Heart left ventricle (tissue), 16 donors: ENCODE measurements around the gene MEGF11. TPM values are rescaled to one million over a fixed set of nuclear protein-coding genes. Genes with fewer than 3 reads are reported as not detected.

Source experiments
- ATAC-seq, 4 donors: fragments of 200-7000 bp; cut with Tn5 transposase; one replicate each; pipeline ENCODE4 v1.9.1; 2020 to 2022; ENCODE audit warnings: moderate library complexity in 4 of 4, mild to moderate bottlenecking in 3 of 4, moderate number of reproducible peaks in 1 of 4
- DNase-seq, 5 donors: peaks; one replicate each; pipeline ENCODE4 v3.0.0-alpha.2; 2020
- H3K27ac ChIP-seq, 12 donors: fragments of 200-600 bp; sonication (generic) in 4 of 12; one replicate each; pipeline versions ENCODE4 v1.5.0 to v1.8.0; 2016 to 2022; ENCODE audit warnings: mild to moderate bottlenecking in 2 of 12
- H3K27me3 ChIP-seq, 9 donors: fragments of 200-600 bp; sonication (generic) in 2 of 9; one replicate each; pipeline versions ENCODE4 v1.5.1 to v1.8.0; 2016 to 2022; ENCODE audit warnings: mild to moderate bottlenecking in 3 of 9
- H3K36me3 ChIP-seq, 9 donors: fragments of 200-600 bp; sonication (generic) in 2 of 9; one replicate each; pipeline versions ENCODE4 v1.5.0 to v1.8.0; 2018 to 2022; ENCODE audit warnings: mild to moderate bottlenecking in 2 of 9
- H3K4me1 ChIP-seq, 12 donors: fragments of 200-600 bp; sonication (generic) in 4 of 12; one replicate each; pipeline versions ENCODE4 v1.5.0 to v1.8.0; 2016 to 2022; ENCODE audit warnings: mild to moderate bottlenecking in 3 of 12
- H3K4me3 ChIP-seq, 12 donors: fragments of 200-600 bp; sonication (generic) in 4 of 12; one replicate each; pipeline versions ENCODE4 v1.5.0 to v1.8.0; 2017 to 2022; ENCODE audit warnings: mild to moderate bottlenecking in 9 of 12, moderate library complexity in 4 of 12
- H3K9me3 ChIP-seq, 12 donors: fragments of 200-600 bp; sonication (generic) in 4 of 12; one replicate each; pipeline versions ENCODE4 v1.5.0 to v1.8.0; 2016 to 2022; ENCODE audit warnings: mild to moderate bottlenecking in 1 of 12
- CTCF ChIP-seq, 12 donors: fragments of 200-600 bp; sonication (generic) in 4 of 12; IDR thresholded peaks; one replicate each; pipeline versions ENCODE4 v1.5.0 to v1.8.0; 2018 to 2022; ENCODE audit warnings: antibody characterized with exemption in 12 of 12, mild to moderate bottlenecking in 5 of 12
- POLR2A ChIP-seq, 2 donors: fragments of 450-650 bp; IDR thresholded peaks; one replicate each; pipeline ENCODE4 v1.6.1; 2017; ENCODE audit warnings: antibody characterized with exemption in 2 of 2, mild to moderate bottlenecking in 2 of 2, moderate library complexity in 2 of 2
- WGBS, 4 donors: extraction: QIAGEN DNeasy Blood & Tissue Kit in 2 of 4; methylation state at CpG; one replicate each; pipeline versions ENCODE4 v1.1.5 to v1.1.7; 2013 to 2018; 5-methylcytosine and 5-hydroxymethylcytosine counted together
- intact Hi-C, 10 donors: fragments of 100-400 bp; cut with DNase I; formaldehyde crosslinking; loops; one replicate each; pipeline versions ENCODE4 v1.11.1 to v1.14.2; 2022
- polyA plus RNA-seq, 2 donors: library from polyadenylated mRNA; stranded (reverse); fragments of 200-250 nt; gene quantifications; one replicate each; pipeline ENCODE4 v1.2.3, GENCODE V29; 2013
- total RNA-seq, 9 donors: library from RNA; depleted of rRNA in 2 of 9; stranded (reverse); fragments of >200 nt in 2 of 9; fragmentation: NEBNext Ultra II Directional in 3 of 9; extraction: Animal tissue kit (Norgen Biotek cat#: 25700) in 3 of 9; gene quantifications; one replicate each; pipeline versions ENCODE4 v1.1.0 to v1.2.4, GENCODE V29; 2016 to 2023
- donor health status: ischemic (EF 13 %, LVEDD 7.1; RV severe dilation, severe dysfunction).
- donor health status: healthy with polysubstance abuse.
- donor health status: DM: no; HTN: yes; CAD: no.
- donor health status: DM: no; HTN: no; CAD: no.
- donor health status: ischemic (EF 25% LVEDD 6.9; RV normal size, moderate dysfunction).
- donor health status: ischemic (EF 25% LVEDD 5.7; RV mildly dilated, moderate dysfunction).
- donor health status: healthy.
- donor health status: DM: yes; HTN: yes; CAD: no.
- donor health status: ischemic (EF 35%, LVEDD 5.7; RV mildly dilated, moderate dysfunction).
- donor health status: nonischemic (EF 11% LVEDD 7.7; RV severe dilation, severe dysfunction).
- donor health status: DM: yes; HTN: yes; CAD: no.
- donor health status: PGD.
- donor health status: ischemic (EF 29% LVEDD 5.4; RV normal size, mild dysfunction).
- donor health status: nonischemic (EF 23%, LVEDD 6.1; RV moderate dilation, normal function).

MEGF11 gene
- total and polyA plus RNA-seq, 11 donors: 0.07 TPM; not detected in 10

DNA sequence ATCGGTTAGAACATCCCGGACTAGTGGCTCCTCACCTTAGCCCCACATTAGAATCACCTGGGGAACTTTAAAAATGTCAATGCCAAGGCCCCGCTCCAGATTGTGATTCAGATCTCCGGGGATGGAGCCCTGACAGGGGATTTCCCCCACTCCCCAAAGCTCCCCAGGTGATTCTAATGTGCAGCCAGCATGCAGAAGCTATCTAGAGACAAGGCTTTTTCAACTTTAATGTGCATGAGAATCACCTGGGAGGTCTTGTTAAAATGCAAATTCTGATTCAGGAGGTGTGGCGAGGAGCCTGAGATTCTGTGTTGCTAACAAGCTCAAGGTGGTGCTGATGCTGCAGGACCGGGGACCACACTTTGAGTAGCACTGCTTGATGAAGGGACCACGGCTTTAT, 227.6 kb downstream of the MEGF11 start:
- H3K4me3 ChIP-seq: no peak overlapping the region
- peaks cover 0 to 2% (median 0%) of the 10 kb centered on the region in 12 donors for H3K4me1 ChIP-seq
- no peak overlapping the region for H3K27ac ChIP-seq
- H3K9me3 ChIP-seq: no peaks in the 10 kb centered on the region
- ATAC-seq: no peak
- H3K27me3 ChIP-seq: peaks cover 0 to 31% (median 10%) of the 10 kb centered on the region in 9 donors
- H3K36me3 ChIP-seq: no peaks in the 10 kb centered on the region
- no peak for DNase-seq
- WGBS, 4 donors: 50 to 73% (median 54%) methylated on average over 7 of the region's 7 CpGs
- no peak for TF ChIP-seq CTCF (IDR thresholded peaks at IDR 0.05)
- TF ChIP-seq POLR2A (IDR thresholded peaks at IDR 0.05): no peak
- intact Hi-C loops: no loop called here

DNA sequence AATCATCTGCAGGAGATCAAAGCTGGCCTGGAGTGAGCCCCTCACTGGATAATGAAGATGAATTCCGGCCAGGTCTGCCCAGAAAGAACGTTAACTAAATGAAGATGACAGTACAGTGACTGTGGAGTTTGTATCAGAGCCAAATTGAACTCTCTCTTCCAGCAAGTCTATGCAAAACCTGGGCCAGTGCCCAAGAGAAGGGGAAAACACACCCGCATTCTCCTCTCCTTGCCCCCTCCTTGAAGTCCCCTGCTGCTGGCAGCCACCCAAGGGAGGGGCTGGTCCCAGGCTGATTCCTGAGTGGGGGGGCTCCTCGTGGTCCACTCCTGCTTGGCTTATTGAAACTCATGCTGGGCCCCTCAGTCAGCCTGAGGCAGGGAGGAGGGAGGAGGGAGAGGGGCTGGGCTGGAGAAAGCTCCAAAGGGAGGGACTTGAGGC, 228.5 kb downstream of the MEGF11 start:
- intact Hi-C loops: no loop called here
- TF ChIP-seq POLR2A (IDR thresholded peaks at IDR 0.05): no peak
- TF ChIP-seq CTCF (IDR thresholded peaks at IDR 0.05): no peak
- H3K9me3 ChIP-seq: no peaks in the 10 kb centered on the region
- H3K4me1 ChIP-seq: peaks cover 0 to 2% (median 0%) of the 10 kb centered on the region in 12 donors
- DNase-seq (no peak), ATAC-seq (no peak)
- no peak overlapping the region for H3K4me3 ChIP-seq
- H3K36me3 ChIP-seq: no peaks in the 10 kb centered on the region
- H3K27ac ChIP-seq: no peak overlapping the region
- H3K27me3 ChIP-seq: peaks cover 0 to 24% (median 12%) of the 10 kb centered on the region in 9 donors
- WGBS, 4 donors: 4 to 19% (median 11%) methylated on average over 4 of the region's 4 CpGs

DNA sequence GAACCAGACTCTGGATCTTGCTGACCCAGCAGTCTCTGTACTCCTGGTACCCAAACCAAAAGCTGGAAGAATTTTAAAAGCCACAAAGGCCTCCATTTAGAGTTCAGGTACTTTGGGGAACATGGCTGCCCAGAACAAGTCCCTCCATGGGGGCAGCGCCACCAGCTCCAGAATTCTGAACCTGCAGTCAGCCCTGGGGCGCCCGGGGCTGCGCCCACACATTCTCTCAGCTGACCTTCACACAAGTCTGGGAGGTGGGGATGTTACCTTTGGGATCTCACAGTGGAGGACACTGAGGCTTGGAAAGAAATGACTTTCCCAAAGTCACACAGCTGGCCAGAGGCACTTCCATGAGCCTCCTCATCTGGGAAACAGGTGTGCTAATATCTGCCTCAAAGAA, 229.4 kb downstream of the MEGF11 start:
- H3K36me3 ChIP-seq: no peaks in the 10 kb centered on the region
- WGBS, 4 donors: 95 to 100% (median 96%) methylated on average over 1 to 4 of the region's 4 CpGs
- intact Hi-C loops: no loop called here
- no peak for ATAC-seq
- no peak overlapping the region for H3K4me3 ChIP-seq
- H3K9me3 ChIP-seq: no peaks in the 10 kb centered on the region
- peaks cover 0 to 2% (median 0%) of the 10 kb centered on the region in 12 donors for H3K4me1 ChIP-seq
- TF ChIP-seq POLR2A (IDR thresholded peaks at IDR 0.05): no peak
- H3K27me3 ChIP-seq: peaks cover 0 to 26% (median 12%) of the 10 kb centered on the region in 9 donors
- no peak overlapping the region for H3K27ac ChIP-seq
- DNase-seq: no peak

DNA sequence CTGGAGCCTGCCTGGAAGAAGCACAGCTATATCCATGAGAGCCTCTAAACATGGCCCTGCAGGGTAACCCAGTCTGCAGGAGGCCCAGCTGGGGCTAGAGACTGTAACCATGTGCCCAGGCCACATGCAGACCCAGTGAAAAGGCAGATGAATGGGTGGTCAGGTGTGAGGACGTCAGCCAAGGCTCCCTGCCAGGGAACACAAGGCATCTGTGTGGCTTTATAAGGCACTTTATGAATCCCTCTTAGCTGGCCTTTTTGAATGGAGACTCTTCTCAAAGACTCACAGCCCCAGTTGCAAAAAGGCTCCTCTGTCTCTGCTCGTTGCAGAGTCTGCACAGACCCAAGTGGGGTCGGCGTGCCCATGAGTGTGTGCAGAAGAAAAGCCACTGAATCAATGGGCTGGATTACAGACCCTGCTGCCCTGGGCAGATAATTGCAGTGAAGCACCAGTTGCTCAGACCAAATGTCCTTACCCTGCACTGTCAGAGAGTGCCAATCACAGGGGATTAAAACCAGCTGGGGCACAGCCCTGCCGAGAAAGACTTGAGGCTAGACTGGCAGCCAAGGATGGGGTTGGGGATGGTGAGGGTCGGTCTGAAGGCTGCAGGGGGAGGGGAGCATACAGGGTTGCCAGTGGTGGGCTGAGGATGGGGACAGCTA, 230.1 kb downstream of the MEGF11 start:
- WGBS, 4 donors: 47 to 68% (median 55%) methylated on average over 6 of the region's 6 CpGs
- Histone ChIP-seq H3K4me3 (no peak overlapping the region), H3K9me3 (no peaks in the 10 kb centered on the region), H3K4me1 (peaks cover 0 to 2% (median 0%) of the 10 kb centered on the region in 12 donors), H3K36me3 (no peaks in the 10 kb centered on the region), H3K27me3 (peaks cover 0 to 29% (median 8%) of the 10 kb centered on the region in 9 donors), H3K27ac (no peak overlapping the region)
- TF ChIP-seq CTCF (IDR thresholded peaks at IDR 0.05) (no peak), POLR2A (IDR thresholded peaks at IDR 0.05) (no peak)
- intact Hi-C loops: no loop called here
- DNase-seq (no peak), ATAC-seq (no peak)

- no peak for TF ChIP-seq POLR2A (IDR thresholded peaks at IDR 0.05)
- peaks cover 0 to 29% (median 8%) of the 10 kb centered on the region in 9 donors for H3K27me3 ChIP-seq
- intact Hi-C loops: no loop called here
- 67 to 79% (median 76%) methylated on average over 3 of the region's 3 CpGs for WGBS, 4 donors
- ATAC-seq (no peak), DNase-seq (no peak)
- H3K4me3 ChIP-seq: no peak overlapping the region
- H3K4me1 ChIP-seq: peaks cover 0 to 2% (median 0%) of the 10 kb centered on the region in 12 donors
- H3K36me3 ChIP-seq: no peaks in the 10 kb centered on the region
- no peak overlapping the region for H3K27ac ChIP-seq
- H3K9me3 ChIP-seq: no peaks in the 10 kb centered on the region
Observed at GRCh38 chr15:66022163-66022525, 231.4 kb downstream of the MEGF11 start.
